Esophagus mucosa (tissue), 1 donor: Measurements from ENCODE around the gene TANK. TPM values are rescaled to one million over a fixed set of nuclear protein-coding genes. Genes with fewer than 3 reads are reported as not detected.
"Not testable (repeated sequence)": the region's sequence is repeated elsewhere in the genome, so short reads cannot be mapped to it uniquely, and the experiment has no call there.

ENCODE experiments used
- ATAC-seq: fragments of 200-7000 bp; cut with Tn5 transposase; one replicate; pipeline ENCODE4 v1.9.1; 2020
- total RNA-seq: library from RNA; stranded (reverse); gene quantifications from one replicate; pipeline ENCODE4 v1.2.4, GENCODE V29; 2023
- donor health status: DM: yes; HTN: yes; CAD: no.

The TANK gene
- total RNA-seq, 1 donor from 2014 or later, result 37.0 TPM

- not testable (repeated sequence) for ATAC-seq
Measured at GRCh38 chr2:161279230-161279815, 119.1 kb downstream of the TANK start.

GRCh38 chr2:161280906-161281323 lies 120.7 kb downstream of the TANK start:
- not testable (repeated sequence) for ATAC-seq

- not testable (repeated sequence) for ATAC-seq
Measured at GRCh38 chr2:161281615-161282310, 121.5 kb downstream of the TANK start.

GRCh38 chr2:161282311-161282644 lies 122.0 kb downstream of the TANK start:
- ATAC-seq, result not testable (repeated sequence)

- no peak for ATAC-seq
Measured at GRCh38 chr2:161283926-161284325, 123.7 kb downstream of the TANK start.

Other genes with a start within 250 kb of the TANK start
- gene PSMD14, start 148.0 kb downstream of the TANK start, total RNA-seq, result 39.1 TPM